SK-N-SH (cell line): ENCODE measurements around the gene ULBP1. TPM values are rescaled to one million over a fixed set of nuclear protein-coding genes. Genes with fewer than 3 reads are reported as not detected.
"Not testable (repeated sequence)": the region's sequence is repeated elsewhere in the genome, so short reads cannot be mapped to it uniquely, and the experiment has no call there.

Source experiments
- CTCF ChIA-PET: fragments of 300-600, 350-600 bp; formaldehyde crosslinking; extraction: SDS; loops from one replicate; lab custom pipeline; 2021; lab: Yijun Ruan, JAX
- POLR2A ChIA-PET: fragments of 350-600 bp; sonication (Branson Sonifier 250); formaldehyde crosslinking; extraction: SDS; loops from one replicate; lab custom pipeline; 2020; ENCODE audit warnings: antibody characterized with exemption, inconsistent platforms; lab: Yijun Ruan, JAX
- DNase-seq: peaks from one replicate; pipeline ENCODE4 v3.0.0; 2012
- H2AFZ ChIP-seq: fragments of 200-600 bp; sonication (generic); 2 replicates; pipeline ENCODE4 v1.8.1; 2016; ENCODE audit warnings: antibody characterized with exemption, mild to moderate bottlenecking, low read depth
- H3F3A ChIP-seq: fragments of 200-600 bp; sonication (generic); replicated peaks from 2 replicates; pipeline ENCODE3; 2016; ENCODE audit warnings: antibody characterized with exemption, mild to moderate bottlenecking; ENCODE audit not compliant: insufficient read depth
- H3K27ac ChIP-seq, 2 experiments: fragments of 200-500 bp in 1 of 2; fragments of 200-600 bp in 1 of 2; sonication (Bioruptor generic) in 1 of 2; sonication (generic), shearing (Covaris generic) in 1 of 2; 2 replicates each; pipeline versions ENCODE4 v1.5.1 to v1.6.1; 2014 to 2016; ENCODE audit warnings: low read depth in 2 of 2, inconsistent platforms in 1 of 2, low read length in 1 of 2, mild to moderate bottlenecking in 1 of 2, mixed read lengths in 1 of 2
- H3K27me3 ChIP-seq: fragments of 200-600 bp; sonication (generic), shearing (Covaris generic); 2 replicates; pipeline ENCODE4 v1.6.1; 2016; ENCODE audit warnings: mixed run types; ENCODE audit not compliant: insufficient read depth
- H3K36me3 ChIP-seq, 2 experiments: fragments of 200-500 bp in 1 of 2; fragments of 200-600 bp in 1 of 2; sonication (Bioruptor generic) in 1 of 2; sonication (generic) in 1 of 2; replicated peaks in 1 of 2; 2 replicates each; pipeline versions ENCODE3 to v1.5.1; 2014 to 2016; ENCODE audit warnings: low read length in 1 of 2, mild to moderate bottlenecking in 1 of 2; ENCODE audit not compliant: insufficient read depth in 2 of 2, control insufficient read depth in 1 of 2
- H3K4me1 ChIP-seq, 2 experiments: fragments of 200-500 bp in 1 of 2; fragments of 200-600 bp in 1 of 2; sonication (Bioruptor generic) in 1 of 2; sonication (generic), shearing (Covaris generic) in 1 of 2; 2 replicates each; pipeline versions ENCODE4 v1.5.1 to v1.6.1; 2014 to 2016; ENCODE audit warnings: low read depth in 1 of 2, low read length in 1 of 2, mixed run types in 1 of 2; ENCODE audit not compliant: insufficient read depth in 2 of 2, control insufficient read depth in 1 of 2
- H3K4me2 ChIP-seq: fragments of 200-600 bp; sonication (generic), shearing (Covaris generic); 2 replicates; pipeline ENCODE4 v1.6.1; 2017; ENCODE audit warnings: mixed run types
- H3K4me3 ChIP-seq, 2 experiments: fragments of 200-500 bp in 1 of 2; fragments of 200-600 bp in 1 of 2; sonication (Bioruptor generic) in 1 of 2; sonication (generic), shearing (Covaris generic) in 1 of 2; 2 replicates each; pipeline versions ENCODE4 v1.5.1 to v1.8.1; 2014 to 2016; ENCODE audit warnings: low read depth in 2 of 2, inconsistent platforms in 1 of 2, low read length in 1 of 2, mild to moderate bottlenecking in 1 of 2, mixed read lengths in 1 of 2, moderate library complexity in 1 of 2
- H3K79me2 ChIP-seq: fragments of 200-600 bp; sonication (generic); 2 replicates; pipeline ENCODE4 v1.8.1; 2017; ENCODE audit warnings: mild to moderate bottlenecking; ENCODE audit not compliant: insufficient read depth
- H3K9ac ChIP-seq: fragments of 200-600 bp; sonication (generic); 2 replicates; pipeline ENCODE4 v1.6.1; 2017; ENCODE audit warnings: mixed run types
- H3K9me2 ChIP-seq: fragments of 200-600 bp; sonication (generic); 2 replicates; pipeline ENCODE4 v1.6.1; 2017; ENCODE audit warnings: mixed run types
- H3K9me3 ChIP-seq: fragments of 200-600 bp; sonication (generic); 2 replicates; pipeline ENCODE4 v1.6.1; 2017; ENCODE audit warnings: mixed run types, mild to moderate bottlenecking, moderate library complexity
- H4K20me1 ChIP-seq: fragments of 200-600 bp; sonication (generic); 2 replicates; pipeline ENCODE4 v1.6.1; 2017; ENCODE audit warnings: mild to moderate bottlenecking, mixed run types; ENCODE audit not compliant: insufficient read depth
- CHD2 ChIP-seq: fragments of 150-350 bp; IDR thresholded peaks from 2 replicates; pipeline ENCODE4 v1.6.1; 2018; ENCODE audit warnings: low read length; ENCODE audit not compliant: partially characterized antibody
- EP300 ChIP-seq, 2 experiments: IDR thresholded peaks; 2 replicates each; pipeline versions ENCODE4 v1.4.0 to v1.6.1; 2012; ENCODE audit warnings: borderline replicate concordance in 1 of 2, low read depth in 1 of 2, low read length in 1 of 2
- EZH2phosphoT487 ChIP-seq: fragments of 200-600 bp; sonication (generic); IDR thresholded peaks from 2 replicates; pipeline ENCODE4 v1.6.1; 2017; ENCODE audit warnings: low read depth, mixed run types, mild to moderate bottlenecking, antibody characterized with exemption, moderate library complexity, borderline replicate concordance
- FOXM1 ChIP-seq: IDR thresholded peaks from 2 replicates; pipeline ENCODE4 v1.4.0; 2012; ENCODE audit warnings: low read depth, mild to moderate bottlenecking
- IRF3 ChIP-seq: fragments of 150-350 bp; IDR thresholded peaks from 2 replicates; pipeline ENCODE4 v1.6.1; 2016; ENCODE audit warnings: mild to moderate bottlenecking, low read depth, low read length
- JUND ChIP-seq: IDR thresholded peaks from 2 replicates; pipeline ENCODE4 v1.4.0; 2012
- MXI1 ChIP-seq: IDR thresholded peaks from 2 replicates; pipeline ENCODE4 v1.6.1; 2012; ENCODE audit warnings: mild to moderate bottlenecking, low read depth, low read length, improper control_type of control experiment
- NFIC ChIP-seq: IDR thresholded peaks from 2 replicates; pipeline ENCODE4 v1.4.0; 2012; ENCODE audit warnings: borderline replicate concordance
- SIN3A ChIP-seq: IDR thresholded peaks from 2 replicates; pipeline ENCODE4 v1.6.1; 2012; ENCODE audit warnings: low read depth, mild to moderate bottlenecking, low read length, moderate library complexity, borderline replicate concordance
- TCF12 ChIP-seq: IDR thresholded peaks from 2 replicates; pipeline ENCODE4 v1.4.0; 2012
- TEAD4 ChIP-seq: IDR thresholded peaks from 2 replicates; pipeline ENCODE4 v1.4.0; 2012; ENCODE audit warnings: mild to moderate bottlenecking, borderline replicate concordance; ENCODE audit not compliant: insufficient read depth
- WGBS: methylation state at CpG from one replicate; pipeline ENCODE4 v1.1.6; 2017; ENCODE audit warnings: low lambda C conversion rate; 5-methylcytosine and 5-hydroxymethylcytosine counted together
- polyA plus RNA-seq, 3 experiments: library from polyadenylated mRNA; depleted of rRNA; stranded (reverse); fragments of >200 nt; gene quantifications; 2 replicates each; pipeline ENCODE4 v1.2.3, GENCODE V29; 2012
- TF ChIP-seq, protein P1 (sequence below): IDR thresholded peaks from 2 replicates; pipeline ENCODE4 v1.4.0; 2012; ENCODE audit warnings: low read depth, borderline replicate concordance
- TF ChIP-seq, protein P2 (sequence below): fragments of 200-600 bp; sonication (generic); IDR thresholded peaks from 2 replicates; pipeline ENCODE4 v1.6.1; 2017; ENCODE audit warnings: antibody characterized with exemption, mild to moderate bottlenecking, moderate library complexity
- TF ChIP-seq, protein P3 (sequence below): IDR thresholded peaks from 2 replicates; pipeline ENCODE4 v1.4.0; 2012; ENCODE audit warnings: low read depth, borderline replicate concordance
- TF ChIP-seq, protein P4 (sequence below): fragments of 150-350 bp; IDR thresholded peaks from 2 replicates; pipeline ENCODE4 v1.6.1; 2017; ENCODE audit warnings: antibody characterized with exemption, low read length, low read depth, borderline replicate concordance

Gene ULBP1
- polyA plus RNA-seq, 1 of the 3 experiments (the other 2 are of a cell fraction) = 0.02 TPM

- TF ChIP-seq, protein P1, sequence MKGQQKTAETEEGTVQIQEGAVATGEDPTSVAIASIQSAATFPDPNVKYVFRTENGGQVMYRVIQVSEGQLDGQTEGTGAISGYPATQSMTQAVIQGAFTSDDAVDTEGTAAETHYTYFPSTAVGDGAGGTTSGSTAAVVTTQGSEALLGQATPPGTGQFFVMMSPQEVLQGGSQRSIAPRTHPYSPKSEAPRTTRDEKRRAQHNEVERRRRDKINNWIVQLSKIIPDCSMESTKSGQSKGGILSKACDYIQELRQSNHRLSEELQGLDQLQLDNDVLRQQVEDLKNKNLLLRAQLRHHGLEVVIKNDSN = no peak
- no peak for TF ChIP-seq TCF12
Observed at GRCh38 chr6:149990661-149991471, 27.1 kb downstream of the ULBP1 start (continued).

GRCh38 chr6:149991472-149991795 lies 27.7 kb downstream of the ULBP1 start:
- 0% methylated on average over 2 of the region's 7 CpGs for WGBS
- H3K79me2 ChIP-seq, H3K9me2 ChIP-seq, H3K9ac ChIP-seq, H3K4me1 ChIP-seq, H2AFZ ChIP-seq, CTCF ChIA-PET, POLR2A ChIA-PET, H3K9me3 ChIP-seq, H3K36me3 ChIP-seq, H3K4me2 ChIP-seq, DNase-seq, H4K20me1 ChIP-seq, H3F3A ChIP-seq, H3K27ac ChIP-seq: not testable (repeated sequence)
- Histone ChIP-seq H3K4me3 (peak overlapping the region in 1 of 2 experiments; percentile 19; a peak in 1 of 4 replicates), H3K27me3 (peaks cover 81% of the 10 kb centered on the region)

- H3K36me3 ChIP-seq = no peaks in the 10 kb centered on the region
- no peaks in the 10 kb centered on the region for H4K20me1 ChIP-seq
- H3K9me2 ChIP-seq = no peaks in the 10 kb centered on the region
- H2AFZ ChIP-seq = no peak overlapping the region
- peaks cover 76% of the 10 kb centered on the region for H3K27me3 ChIP-seq
- no peaks in the 10 kb centered on the region for H3F3A ChIP-seq
- CTCF ChIA-PET = no interaction called here
- POLR2A ChIA-PET = no interaction called here
- H3K4me2 ChIP-seq = no peak overlapping the region
- H3K27ac ChIP-seq = no peak overlapping the region
- no peak for DNase-seq
- TF ChIP-seq, protein P2, sequence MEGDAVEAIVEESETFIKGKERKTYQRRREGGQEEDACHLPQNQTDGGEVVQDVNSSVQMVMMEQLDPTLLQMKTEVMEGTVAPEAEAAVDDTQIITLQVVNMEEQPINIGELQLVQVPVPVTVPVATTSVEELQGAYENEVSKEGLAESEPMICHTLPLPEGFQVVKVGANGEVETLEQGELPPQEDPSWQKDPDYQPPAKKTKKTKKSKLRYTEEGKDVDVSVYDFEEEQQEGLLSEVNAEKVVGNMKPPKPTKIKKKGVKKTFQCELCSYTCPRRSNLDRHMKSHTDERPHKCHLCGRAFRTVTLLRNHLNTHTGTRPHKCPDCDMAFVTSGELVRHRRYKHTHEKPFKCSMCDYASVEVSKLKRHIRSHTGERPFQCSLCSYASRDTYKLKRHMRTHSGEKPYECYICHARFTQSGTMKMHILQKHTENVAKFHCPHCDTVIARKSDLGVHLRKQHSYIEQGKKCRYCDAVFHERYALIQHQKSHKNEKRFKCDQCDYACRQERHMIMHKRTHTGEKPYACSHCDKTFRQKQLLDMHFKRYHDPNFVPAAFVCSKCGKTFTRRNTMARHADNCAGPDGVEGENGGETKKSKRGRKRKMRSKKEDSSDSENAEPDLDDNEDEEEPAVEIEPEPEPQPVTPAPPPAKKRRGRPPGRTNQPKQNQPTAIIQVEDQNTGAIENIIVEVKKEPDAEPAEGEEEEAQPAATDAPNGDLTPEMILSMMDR = no peak
- TF ChIP-seq IRF3 = no peak
- no peak for TF ChIP-seq MXI1
- TF ChIP-seq NFIC = no peak
- TF ChIP-seq CHD2 = no peak
- TF ChIP-seq SIN3A = no peak
- no peak for TF ChIP-seq TEAD4
- TF ChIP-seq EZH2phosphoT487 = no peak
- TF ChIP-seq, protein P3, sequence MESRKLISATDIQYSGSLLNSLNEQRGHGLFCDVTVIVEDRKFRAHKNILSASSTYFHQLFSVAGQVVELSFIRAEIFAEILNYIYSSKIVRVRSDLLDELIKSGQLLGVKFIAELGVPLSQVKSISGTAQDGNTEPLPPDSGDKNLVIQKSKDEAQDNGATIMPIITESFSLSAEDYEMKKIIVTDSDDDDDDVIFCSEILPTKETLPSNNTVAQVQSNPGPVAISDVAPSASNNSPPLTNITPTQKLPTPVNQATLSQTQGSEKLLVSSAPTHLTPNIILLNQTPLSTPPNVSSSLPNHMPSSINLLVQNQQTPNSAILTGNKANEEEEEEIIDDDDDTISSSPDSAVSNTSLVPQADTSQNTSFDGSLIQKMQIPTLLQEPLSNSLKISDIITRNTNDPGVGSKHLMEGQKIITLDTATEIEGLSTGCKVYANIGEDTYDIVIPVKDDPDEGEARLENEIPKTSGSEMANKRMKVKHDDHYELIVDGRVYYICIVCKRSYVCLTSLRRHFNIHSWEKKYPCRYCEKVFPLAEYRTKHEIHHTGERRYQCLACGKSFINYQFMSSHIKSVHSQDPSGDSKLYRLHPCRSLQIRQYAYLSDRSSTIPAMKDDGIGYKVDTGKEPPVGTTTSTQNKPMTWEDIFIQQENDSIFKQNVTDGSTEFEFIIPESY = no peak
- TF ChIP-seq JUND = no peak
- no peak for TF ChIP-seq EP300 (IDR thresholded peaks at IDR 0.05; ENCODE audit: borderline replicate concordance in 1 of 2, low read depth in 1 of 2, low read length in 1 of 2)
- no peak for TF ChIP-seq FOXM1
- TF ChIP-seq, protein P4, sequence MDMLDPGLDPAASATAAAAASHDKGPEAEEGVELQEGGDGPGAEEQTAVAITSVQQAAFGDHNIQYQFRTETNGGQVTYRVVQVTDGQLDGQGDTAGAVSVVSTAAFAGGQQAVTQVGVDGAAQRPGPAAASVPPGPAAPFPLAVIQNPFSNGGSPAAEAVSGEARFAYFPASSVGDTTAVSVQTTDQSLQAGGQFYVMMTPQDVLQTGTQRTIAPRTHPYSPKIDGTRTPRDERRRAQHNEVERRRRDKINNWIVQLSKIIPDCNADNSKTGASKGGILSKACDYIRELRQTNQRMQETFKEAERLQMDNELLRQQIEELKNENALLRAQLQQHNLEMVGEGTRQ = no peak
- H3K9me3 ChIP-seq = 0 out of 2 replicates have a peak, but pooled peaks cover 7% of the 10 kb centered on the region
- WGBS = 12% methylated on average over 4 of the region's 4 CpGs
- H3K9ac ChIP-seq = no peak overlapping the region
- H3K4me1 ChIP-seq = no peaks in the 10 kb centered on the region
- H3K4me3 ChIP-seq = no peak overlapping the region
- no peaks in the 10 kb centered on the region for H3K79me2 ChIP-seq
Observed at GRCh38 chr6:149991838-149992237, 28.1 kb downstream of the ULBP1 start.
